Tibial nerve (tissue), 4 donors: ENCODE measurements around the gene ZNF467. TPM values are rescaled to one million over a fixed set of nuclear protein-coding genes. Genes with fewer than 3 reads are reported as not detected.

Experiments used
- DNase-seq, 2 donors: peaks; one replicate each; pipeline ENCODE4 v3.0.0-alpha.2; 2019; ENCODE audit warnings: low spot score in 2 of 2
- H3K27ac ChIP-seq, 4 donors: fragments of 200-600 bp; sonication (generic) in 3 of 4; one replicate each; pipeline ENCODE4 v1.5.1; 2017 to 2019; ENCODE audit warnings: mild to moderate bottlenecking in 1 of 4
- H3K27me3 ChIP-seq, 2 donors: fragments of 200-600 bp; sonication (generic) in 1 of 2; one replicate each; pipeline versions ENCODE4 v1.5.1 to v1.6.0; 2017 to 2019
- H3K36me3 ChIP-seq, 3 donors: fragments of 200-600 bp; sonication (generic); one replicate each; pipeline ENCODE4 v1.5.1; 2018 to 2019
- H3K4me1 ChIP-seq, 4 donors: fragments of 200-600 bp; sonication (generic) in 3 of 4; one replicate each; pipeline ENCODE4 v1.5.1; 2017 to 2019
- H3K4me3 ChIP-seq, 4 donors: fragments of 200-600 bp; sonication (generic) in 3 of 4; one replicate each; pipeline ENCODE4 v1.5.1; 2017 to 2019; ENCODE audit warnings: mild to moderate bottlenecking in 1 of 4, moderate library complexity in 1 of 4
- H3K9me3 ChIP-seq, 4 donors: fragments of 200-600 bp; sonication (generic) in 3 of 4; one replicate each; pipeline ENCODE4 v1.5.1; 2017 to 2019
- CTCF ChIP-seq, 5 experiments: fragments of 200-600 bp in 3 of 5; fragments of 450-650 bp in 2 of 5; sonication (generic) in 3 of 5; IDR thresholded peaks; one replicate each; pipeline ENCODE4 v1.5.1; 2016 to 2019; ENCODE audit warnings: antibody characterized with exemption in 5 of 5, mild to moderate bottlenecking in 3 of 5, moderate library complexity in 2 of 5
- EP300 ChIP-seq, 2 donors: sonication (generic); formaldehyde crosslinking; IDR thresholded peaks; one replicate each; pipeline ENCODE4 v1.6.1; 2017; ENCODE audit warnings: antibody characterized with exemption in 2 of 2, mild to moderate bottlenecking in 1 of 2
- POLR2A ChIP-seq, 2 donors: fragments of 450-650 bp; IDR thresholded peaks; one replicate each; pipeline ENCODE4 v1.6.1; 2017; ENCODE audit warnings: antibody characterized with exemption in 2 of 2, mild to moderate bottlenecking in 2 of 2, moderate library complexity in 2 of 2
- WGBS, 2 donors: methylation state at CpG; one replicate each; pipeline ENCODE4 v1.1.5; 2018; 5-methylcytosine and 5-hydroxymethylcytosine counted together
- total RNA-seq, 4 donors: library from RNA; depleted of rRNA; stranded (reverse); fragments of >200 nt; gene quantifications; one replicate each; pipeline ENCODE4 v1.1.0, GENCODE V29; 2016

Gene ZNF467
- total RNA-seq, result 10 to 100 TPM in 1 of 4 donors, 1 to 10 TPM in 3; 3.3 to 15.9 (median 5.5) TPM

- WGBS, 2 donors, result 3 to 4% methylated on average over 32 to 43 of the region's 57 CpGs
- H3K4me1 ChIP-seq, result peaks cover 0 to 44% (median 10%) of the 10 kb centered on the region in 4 donors
These were observed at the start of gene ZNF467 for GRCh38 chr7:149773446-149774236. Gene ZNF467, minus strand, starts transcription at chr7:149773588. Its CDS starts 2,556 bp downstream, at chr7:149771032.

GRCh38 chr7:149822353-149822943 lies 49.1 kb upstream of the ZNF467 start:
- H3K4me3 ChIP-seq, result no peak overlapping the region
- DNase-seq, result no peak
- H3K4me1 ChIP-seq, result no peaks in the 10 kb centered on the region
- no peaks in the 10 kb centered on the region for H3K9me3 ChIP-seq
- no peaks in the 10 kb centered on the region for H3K27me3 ChIP-seq
- no peaks in the 10 kb centered on the region for H3K36me3 ChIP-seq
- TF ChIP-seq POLR2A (IDR thresholded peaks at IDR 0.05) (no peak), EP300 (IDR thresholded peaks at IDR 0.05) (no peak), CTCF (IDR thresholded peaks at IDR 0.05) (no peak)
- no peak overlapping the region for H3K27ac ChIP-seq
- WGBS, 2 donors, result 49 to 55% methylated on average over 15 to 16 of the region's 22 CpGs

More at GRCh38 chr7:149773446-149774236, at the start of gene ZNF467:
- H3K4me3 ChIP-seq, result peak within 1 kb of the TSS; percentile 39 to 78 (median 58)
- peak within 1 kb of the TSS in 2 of 4 donors; percentile 45 to 78 for H3K27ac ChIP-seq
- H3K9me3 ChIP-seq, result no peaks in the 10 kb centered on the region
- TF ChIP-seq EP300 (IDR thresholded peaks at IDR 0.05), result no peak
- no peak for TF ChIP-seq POLR2A (IDR thresholded peaks at IDR 0.05)
- TF ChIP-seq CTCF (IDR thresholded peaks at IDR 0.05), result no peak
- no peaks in the 10 kb centered on the region for H3K27me3 ChIP-seq
- DNase-seq, result peak; percentile 36 to 39
- H3K36me3 ChIP-seq, result no peaks in the 10 kb centered on the region

GRCh38 chr7:149821191-149822148 lies 48.1 kb upstream of the ZNF467 start:
- Histone ChIP-seq H3K27ac (no peak overlapping the region), H3K4me1 (no peaks in the 10 kb centered on the region), H3K9me3 (no peaks in the 10 kb centered on the region), H3K36me3 (no peaks in the 10 kb centered on the region), H3K27me3 (no peaks in the 10 kb centered on the region), H3K4me3 (no peak overlapping the region)
- WGBS, 2 donors, result 79 to 85% methylated on average over 17 to 28 of the region's 30 CpGs
- DNase-seq, result no peak
- TF ChIP-seq CTCF (IDR thresholded peaks at IDR 0.05), result no peak
- TF ChIP-seq EP300 (IDR thresholded peaks at IDR 0.05), result no peak
- no peak for TF ChIP-seq POLR2A (IDR thresholded peaks at IDR 0.05)

GRCh38 chr7:149820622-149821190 lies 47.3 kb upstream of the ZNF467 start:
- WGBS, 2 donors, result 35 to 72% methylated on average over 4 to 16 of the region's 17 CpGs
- peaks cover 0 to 5% of the 10 kb centered on the region in 2 donors for H3K27me3 ChIP-seq
- no peak for DNase-seq
- H3K4me1 ChIP-seq, result no peaks in the 10 kb centered on the region
- TF ChIP-seq CTCF (IDR thresholded peaks at IDR 0.05), result no peak
- no peak for TF ChIP-seq EP300 (IDR thresholded peaks at IDR 0.05)
- TF ChIP-seq POLR2A (IDR thresholded peaks at IDR 0.05), result no peak
- no peaks in the 10 kb centered on the region for H3K9me3 ChIP-seq
- H3K27ac ChIP-seq, result no peak overlapping the region
- no peaks in the 10 kb centered on the region for H3K36me3 ChIP-seq
- H3K4me3 ChIP-seq, result no peak overlapping the region
